ENCODE data around the gene LAMC1.
"Not testable (repeated sequence)": the region's sequence is repeated elsewhere in the genome, so short reads cannot be mapped to it uniquely, and the experiment has no call there.

LAMC1 gene

GRCh38 chr1:183043254-183043653 is 20.0 kb downstream of the LAMC1 start:
- in situ Hi-C loops (cut with HindIII; ENCODE audit: low sequenced_read_pairs): no loop called here

GRCh38 chr1:183043872-183044854 is 20.9 kb downstream of the LAMC1 start:
- in situ Hi-C loops (cut with HindIII; ENCODE audit: low sequenced_read_pairs): no loop called here

GRCh38 chr1:183044893-183045649 is 21.9 kb downstream of the LAMC1 start:
- in situ Hi-C loops (cut with HindIII; ENCODE audit: low sequenced_read_pairs): no loop called here

- in situ Hi-C loops (cut with HindIII; ENCODE audit: low sequenced_read_pairs): no loop called here
Measured at GRCh38 chr1:183048087-183049085, 25.2 kb downstream of the LAMC1 start.

GRCh38 chr1:183051546-183051945 is 28.3 kb downstream of the LAMC1 start:
- in situ Hi-C loops (cut with HindIII; ENCODE audit: low sequenced_read_pairs): no loop called here

DNA sequence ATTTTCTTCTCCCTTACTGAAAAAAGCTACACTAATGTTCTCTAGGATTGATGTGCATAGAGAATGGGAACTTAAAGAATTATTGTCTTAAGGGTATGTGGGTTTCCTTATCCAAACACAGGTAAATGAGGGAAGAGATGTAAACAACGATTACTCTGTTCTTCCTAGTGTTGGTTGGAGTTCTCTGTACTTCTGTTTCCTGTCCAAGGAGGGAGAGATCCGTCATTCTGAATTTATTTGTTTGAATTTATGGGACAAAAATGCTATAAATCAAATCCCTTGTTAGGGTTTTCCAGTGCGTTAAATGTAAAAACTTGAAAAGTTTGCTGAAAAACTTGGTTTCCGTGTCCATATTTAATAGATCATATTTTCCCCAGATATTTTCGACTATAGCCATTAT is 29.6 kb downstream of the LAMC1 start:
- in situ Hi-C loops (cut with HindIII; ENCODE audit: low sequenced_read_pairs): no loop called here

DNA sequence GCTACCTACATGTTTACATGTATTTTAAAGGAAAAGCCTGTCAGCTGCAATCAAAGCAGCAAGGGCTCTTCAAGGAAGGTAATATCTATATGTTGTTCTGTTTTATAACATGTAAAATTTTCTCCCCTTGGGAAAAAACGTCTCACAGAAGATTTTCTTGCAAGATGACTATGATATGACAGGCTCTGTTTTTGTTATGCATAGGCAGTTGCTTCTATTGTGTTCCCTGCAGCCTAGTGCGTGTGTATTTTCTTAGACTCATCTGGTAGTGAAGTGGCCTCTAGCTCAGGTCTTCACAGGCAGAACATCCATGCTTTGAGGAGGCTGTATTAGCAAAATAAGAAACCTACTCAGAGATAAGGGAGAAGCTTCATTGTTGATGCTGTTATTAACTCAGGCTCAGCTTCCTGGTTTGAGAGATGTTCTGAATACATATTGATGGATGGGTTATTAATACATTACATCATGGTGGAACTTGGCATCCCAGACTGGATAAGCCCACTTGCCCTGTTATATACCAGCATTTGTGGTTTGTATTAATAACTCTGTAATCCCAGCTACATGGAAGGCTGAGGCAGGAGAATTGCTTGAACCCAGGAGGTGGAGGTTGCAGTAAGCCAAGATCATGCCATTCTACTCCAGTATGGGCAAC is 35.8 kb downstream of the LAMC1 start:
- in situ Hi-C loops (cut with HindIII; ENCODE audit: low sequenced_read_pairs): no loop called here

- in situ Hi-C loops (cut with HindIII; ENCODE audit: low sequenced_read_pairs): no loop called here
Measured at GRCh38 chr1:183061194-183061593, 38.0 kb downstream of the LAMC1 start.

GRCh38 chr1:183063349-183063748 is 40.1 kb downstream of the LAMC1 start:
- in situ Hi-C loops (cut with HindIII; ENCODE audit: low sequenced_read_pairs): no loop called here

- in situ Hi-C loops (cut with HindIII; ENCODE audit: low sequenced_read_pairs): no loop called here
Measured at GRCh38 chr1:183065168-183065706, 42.0 kb downstream of the LAMC1 start.

- in situ Hi-C loops (cut with HindIII; ENCODE audit: low sequenced_read_pairs): not testable (repeated sequence)
Measured at GRCh38 chr1:183066432-183066831, 43.2 kb downstream of the LAMC1 start.

- in situ Hi-C loops (cut with HindIII; ENCODE audit: low sequenced_read_pairs): no loop called here
Measured at GRCh38 chr1:183069562-183070216, 46.5 kb downstream of the LAMC1 start.

DNA sequence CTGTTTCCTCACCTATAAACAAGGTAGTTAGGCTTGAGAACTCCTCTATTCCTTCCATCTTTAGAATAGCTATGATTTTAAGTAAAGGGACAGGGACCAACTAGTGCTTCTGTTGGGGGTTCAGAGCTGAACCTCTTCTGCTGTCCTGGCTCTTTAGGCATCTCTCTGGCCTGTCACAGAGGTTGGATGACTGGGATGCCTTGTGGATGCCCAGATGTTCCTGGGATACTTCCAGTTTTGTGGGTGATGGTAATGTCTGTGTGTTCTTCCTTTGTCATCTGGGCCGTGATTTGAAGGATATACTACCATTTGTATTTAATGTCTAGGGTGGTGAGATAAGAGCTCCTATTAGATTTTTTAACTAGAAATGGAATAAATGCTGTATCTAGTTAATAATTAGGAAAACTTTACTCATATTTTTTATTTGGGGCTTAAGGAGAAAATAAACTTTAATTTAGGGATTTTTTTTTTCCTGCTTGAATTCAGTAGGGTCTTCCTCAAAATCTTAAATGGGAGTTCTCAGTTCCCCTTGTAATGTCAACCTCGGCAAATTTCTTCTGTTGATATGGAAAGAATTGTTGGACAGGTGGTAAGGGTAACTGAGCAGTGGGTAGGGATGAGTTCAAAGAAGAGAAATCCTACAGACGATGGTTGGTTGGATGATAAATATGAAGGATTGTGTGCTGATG is 47.2 kb downstream of the LAMC1 start:
- in situ Hi-C loops (cut with HindIII; ENCODE audit: low sequenced_read_pairs): no loop called here

DNA sequence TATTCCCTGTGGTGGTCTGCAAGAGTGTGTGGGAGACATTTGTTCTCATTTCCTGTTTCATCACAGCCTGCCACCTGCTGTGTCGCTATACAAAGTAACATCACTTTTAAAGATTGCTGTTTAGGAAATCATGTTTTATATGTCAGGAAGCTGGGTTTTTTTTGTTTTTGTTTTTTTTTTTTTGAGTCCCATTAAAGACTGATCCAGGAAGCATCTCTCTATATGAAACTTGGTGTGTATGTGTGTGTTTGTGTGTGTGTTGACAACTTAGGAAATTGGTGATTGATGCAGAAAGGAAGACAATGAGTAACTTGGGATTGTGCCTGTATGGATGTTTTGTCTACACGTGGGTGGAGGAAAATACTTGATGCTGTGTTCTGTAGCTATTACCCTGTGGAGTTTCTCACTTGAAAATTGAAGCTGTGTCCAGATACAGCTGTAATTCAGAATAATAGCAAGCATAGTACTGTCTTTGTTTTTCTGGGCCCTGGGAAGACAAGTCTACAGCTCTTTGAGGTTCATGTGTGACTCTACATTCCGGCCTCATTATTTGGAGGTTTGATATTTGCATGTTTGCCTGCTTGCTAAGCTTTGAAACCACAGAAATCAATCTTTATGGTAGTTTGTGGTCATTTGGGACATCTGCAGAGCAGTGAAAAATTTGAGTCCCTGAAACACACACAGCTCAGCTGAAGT is 47.9 kb downstream of the LAMC1 start:
- in situ Hi-C loops (cut with HindIII; ENCODE audit: low sequenced_read_pairs): no loop called here

DNA sequence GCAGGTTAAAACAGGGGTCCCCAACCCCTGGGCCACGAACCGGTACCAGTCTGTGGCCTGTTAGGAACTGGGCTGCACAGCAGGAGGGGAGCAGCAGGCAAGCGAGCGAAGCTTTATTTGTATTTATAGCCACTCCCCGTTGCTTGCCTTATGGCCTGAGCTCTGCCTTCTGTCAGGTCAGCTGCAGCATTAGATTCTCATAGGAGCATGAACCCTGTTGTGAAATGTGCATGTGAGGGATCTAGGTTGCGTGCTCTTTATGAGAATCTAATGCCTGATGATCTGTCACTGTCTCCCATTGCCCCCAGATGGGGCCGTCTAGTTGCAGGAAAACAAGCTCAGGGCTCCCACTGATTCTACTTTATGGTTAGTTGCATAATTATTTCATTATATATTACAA is 49.4 kb downstream of the LAMC1 start:
- in situ Hi-C loops (cut with HindIII; ENCODE audit: low sequenced_read_pairs): not testable (repeated sequence)

DNA sequence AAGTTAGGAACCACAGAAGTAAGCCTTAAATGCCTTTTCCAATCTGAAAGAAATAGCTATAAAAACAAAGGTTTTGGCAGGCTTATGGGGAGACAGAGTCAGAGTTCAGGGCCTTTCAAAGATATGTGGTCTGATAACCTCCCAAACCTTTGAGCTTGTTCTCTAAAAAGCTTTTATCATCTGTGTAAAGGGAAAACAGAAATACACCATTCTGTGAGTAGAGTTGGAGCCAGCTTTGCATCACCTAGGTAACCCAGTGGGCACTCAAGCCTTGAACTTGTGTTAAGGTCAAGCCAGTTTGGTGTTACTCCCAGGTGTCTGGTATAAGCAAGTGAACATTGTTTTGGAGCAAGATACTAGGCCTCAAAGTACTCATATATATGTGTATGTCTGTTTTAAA is 50.1 kb downstream of the LAMC1 start:
- in situ Hi-C loops (cut with HindIII; ENCODE audit: low sequenced_read_pairs): no loop called here

GRCh38 chr1:183074215-183074614 is 51.0 kb downstream of the LAMC1 start:
- in situ Hi-C loops (cut with HindIII; ENCODE audit: low sequenced_read_pairs): no loop called here

GRCh38 chr1:183075861-183076260 is 52.6 kb downstream of the LAMC1 start:
- in situ Hi-C loops (cut with HindIII; ENCODE audit: low sequenced_read_pairs): no loop called here

All from DLD1 (cell line).